HepG2 (cell line): Measurements from ENCODE around the gene IMPACT. TPM values are rescaled to one million over a fixed set of nuclear protein-coding genes. Genes with fewer than 3 reads are reported as not detected.

Experiments used
- ATAD3A ChIP-seq: sonication (generic); formaldehyde crosslinking; IDR thresholded peaks from 2 replicates; pipeline ENCODE4 v1.4.0; 2020; ENCODE audit warnings: missing genetic modification reagents
- BCL3 ChIP-seq: sonication (generic); formaldehyde crosslinking; IDR thresholded peaks from 2 replicates; pipeline ENCODE4 v1.5.1; 2020; ENCODE audit warnings: mild to moderate bottlenecking, missing genetic modification reagents, moderate library complexity
- CC2D1A ChIP-seq: sonication (generic); formaldehyde crosslinking; IDR thresholded peaks from 2 replicates; pipeline ENCODE4 v1.8.1; 2023; ENCODE audit warnings: mild to moderate bottlenecking, missing genetic modification reagents
- CREM ChIP-seq, 2 experiments: sonication (generic) in 1 of 2; formaldehyde crosslinking in 1 of 2; IDR thresholded peaks; 2 replicates each; pipeline versions ENCODE4 v1.4.0 to v1.6.1; 2016 to 2020; ENCODE audit warnings: antibody characterized with exemption in 1 of 2, mild to moderate bottlenecking in 1 of 2, missing genetic modification reagents in 1 of 2
- CSRNP1 ChIP-seq: sonication (generic); formaldehyde crosslinking; IDR thresholded peaks from 2 replicates; pipeline ENCODE4 v1.8.1; 2023; ENCODE audit warnings: mild to moderate bottlenecking, missing genetic modification reagents
- KDM5A ChIP-seq: fragments of 200-600 bp; sonication (generic); IDR thresholded peaks from 2 replicates; pipeline ENCODE4 v1.7.0; 2018; ENCODE audit warnings: antibody characterized with exemption, mild to moderate bottlenecking, low read length, borderline replicate concordance
- KLF12 ChIP-seq: sonication (generic); formaldehyde crosslinking; IDR thresholded peaks from 2 replicates; pipeline ENCODE4 v1.4.0; 2020; ENCODE audit warnings: missing genetic modification reagents, borderline replicate concordance
- MED1 ChIP-seq: sonication (generic); formaldehyde crosslinking; IDR thresholded peaks from 2 replicates; pipeline ENCODE4 v1.4.0; 2020; ENCODE audit warnings: missing genetic modification reagents
- MYC ChIP-seq: sonication (generic); formaldehyde crosslinking; IDR thresholded peaks from 2 replicates; pipeline ENCODE4 v1.9.0; 2021; ENCODE audit warnings: missing genetic modification reagents, borderline replicate concordance
- RARA ChIP-seq: IDR thresholded peaks from 2 replicates; pipeline ENCODE4 v1.6.1; 2016; ENCODE audit warnings: missing genetic modification reagents, missing compliant biosample characterization
- RBAK ChIP-seq: sonication (generic); formaldehyde crosslinking; IDR thresholded peaks from 2 replicates; pipeline ENCODE4 v1.5.1; 2020; ENCODE audit warnings: mild to moderate bottlenecking, missing genetic modification reagents
- RCOR2 ChIP-seq: IDR thresholded peaks from 2 replicates; pipeline ENCODE4 v1.6.1; 2016; ENCODE audit warnings: missing biosample characterization, missing genetic modification reagents
- TEAD3 ChIP-seq: optimal IDR thresholded peaks from 2 replicates; pipeline ENCODE3; 2016; ENCODE audit warnings: borderline replicate concordance
- TGIF2 ChIP-seq: IDR thresholded peaks from 2 replicates; pipeline ENCODE4 v1.6.1; 2016; ENCODE audit warnings: control low read depth, missing compliant biosample characterization
- TOPORS ChIP-seq: sonication (generic); formaldehyde crosslinking; IDR thresholded peaks from 2 replicates; pipeline ENCODE4 v1.8.0; 2023; ENCODE audit warnings: mild to moderate bottlenecking, missing genetic modification reagents
- ZBTB38 ChIP-seq: sonication (generic); formaldehyde crosslinking; IDR thresholded peaks from 2 replicates; pipeline ENCODE4 v1.5.1; 2020; ENCODE audit warnings: mild to moderate bottlenecking, missing genetic modification reagents
- ZMYM3 ChIP-seq: sonication (generic); formaldehyde crosslinking; IDR thresholded peaks from 2 replicates; pipeline ENCODE4 v1.5.1; 2020; ENCODE audit warnings: mild to moderate bottlenecking, missing genetic modification reagents
- ZNF124 ChIP-seq: sonication (generic); formaldehyde crosslinking; IDR thresholded peaks from 2 replicates; pipeline ENCODE4 v1.4.0; 2020; ENCODE audit warnings: missing genetic modification reagents
- ZNF333 ChIP-seq: sonication (generic); formaldehyde crosslinking; IDR thresholded peaks from 2 replicates; pipeline ENCODE4 v1.4.0; 2020; ENCODE audit warnings: mild to moderate bottlenecking, missing genetic modification reagents, borderline replicate concordance
- ZNF335 ChIP-seq: sonication (generic); formaldehyde crosslinking; IDR thresholded peaks from 2 replicates; pipeline ENCODE4 v1.4.0; 2020; ENCODE audit warnings: missing genetic modification reagents
- ZNF501 ChIP-seq: sonication (generic); formaldehyde crosslinking; IDR thresholded peaks from 2 replicates; pipeline ENCODE4 v1.5.1; 2020; ENCODE audit warnings: mild to moderate bottlenecking, moderate library complexity, missing genetic modification reagents
- ZNF552 ChIP-seq: sonication (generic); formaldehyde crosslinking; IDR thresholded peaks from 2 replicates; pipeline ENCODE4 v1.9.0; 2022; ENCODE audit warnings: missing genetic modification reagents, mild to moderate bottlenecking, borderline replicate concordance
- ZNF616 ChIP-seq: sonication (generic); formaldehyde crosslinking; IDR thresholded peaks from 2 replicates; pipeline ENCODE4 v1.5.0; 2020; ENCODE audit warnings: low read depth, mild to moderate bottlenecking, missing genetic modification reagents
- ZNF660 ChIP-seq: sonication (generic); formaldehyde crosslinking; IDR thresholded peaks from 2 replicates; pipeline ENCODE4 v1.5.1; 2020; ENCODE audit warnings: mild to moderate bottlenecking, low read depth, missing genetic modification reagents, borderline replicate concordance
- ZNF713 ChIP-seq: sonication (generic); formaldehyde crosslinking; IDR thresholded peaks from 2 replicates; pipeline ENCODE4 v1.4.0; 2020; ENCODE audit warnings: mild to moderate bottlenecking, missing genetic modification reagents
- polyA plus RNA-seq, 8 experiments: library from polyadenylated mRNA; depleted of rRNA in 3 of 8; stranded (reverse) in 7 of 8; unstranded in 1 of 8; fragments of >200 nt; fragmentation: Illumina TruSeq in 4 of 8; extraction: Trizol in 4 of 8; gene quantifications; 2 replicates each; pipeline versions ENCODE4 v1.2.1 to v1.2.3, GENCODE V29; 2011 to 2016; ENCODE audit warnings: low read depth in 4 of 8, missing spikeins in 1 of 8, mixed read lengths in 1 of 8; ENCODE audit not compliant: insufficient read depth in 1 of 8
- total RNA-seq, 5 experiments: library from RNA; depleted of rRNA; stranded (reverse); fragments of >200 nt; fragmentation: Illumina TruSeq; extraction: Trizol; gene quantifications; 2 replicates each; pipeline ENCODE4 v1.2.3, GENCODE V29; 2016; ENCODE audit warnings: low read depth in 1 of 5
- TF ChIP-seq, protein P1 (sequence below): IDR thresholded peaks from 2 replicates; pipeline ENCODE4 v1.6.1; 2016; ENCODE audit warnings: mild to moderate bottlenecking

The IMPACT gene
- total and polyA plus RNA-seq, 2 of the 13 experiments (the other 11 are each of a cell fraction or from before 2014, with no cell fraction given), result 5.0 to 7.7 TPM

DNA sequence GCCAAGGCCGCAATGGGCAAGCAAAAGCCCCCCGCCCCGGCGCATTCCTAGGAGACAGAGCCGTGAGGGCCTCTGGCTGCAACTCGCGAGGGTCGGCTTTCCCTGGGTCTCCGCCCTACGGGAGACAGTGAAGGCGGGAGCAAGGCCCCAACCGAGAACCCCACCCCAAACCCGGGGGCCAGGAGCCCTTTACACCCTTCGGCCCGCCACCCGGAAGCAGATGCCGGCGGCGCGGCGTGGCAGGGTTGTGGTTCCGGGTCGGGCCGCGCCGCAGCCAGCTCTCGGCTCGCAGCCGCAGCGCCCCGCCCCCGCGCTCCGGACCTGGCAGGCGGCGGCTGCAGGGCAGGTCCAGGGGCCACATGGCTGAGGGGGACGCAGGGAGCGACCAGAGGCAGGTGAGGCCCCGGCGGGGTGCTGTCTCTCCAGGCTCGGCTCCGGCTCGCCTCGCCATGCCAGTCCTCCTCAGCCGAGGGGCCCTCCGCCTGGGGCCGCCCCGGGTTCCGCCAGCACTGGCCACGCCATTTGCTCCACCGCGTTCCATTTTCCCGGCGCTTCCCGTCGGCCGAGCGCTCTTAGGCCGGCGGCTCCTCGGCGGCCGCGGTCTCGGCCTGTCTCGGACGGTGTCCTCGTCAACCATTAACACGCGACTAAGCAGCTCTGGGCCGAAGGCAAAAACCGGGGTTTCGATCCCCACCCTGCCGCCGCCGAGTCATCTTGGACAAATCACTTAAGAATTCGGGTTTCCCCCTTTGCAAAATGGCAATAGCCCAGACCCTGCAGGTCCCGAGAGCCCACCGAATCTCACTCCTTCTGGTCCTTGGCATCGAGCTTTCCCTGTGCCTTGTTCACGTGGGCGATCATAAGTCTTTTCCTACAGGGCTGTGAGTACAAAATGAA is at the start of gene IMPACT (continued):
- TF ChIP-seq BCL3 (CRISPR knock-in tag) (no peak; the same call in 1 of the 2 replicates), ZNF660 (CRISPR knock-in tag) (no peak), CREM (IDR thresholded peaks at IDR 0.05) (no peak), CREM (CRISPR knock-in tag; IDR thresholded peaks at IDR 0.05) (no peak), ZNF333 (CRISPR knock-in tag) (no peak), MED1 (no peak; the same call in 1 of the 2 replicates), RCOR2 (CRISPR knock-in tag) (no peak), KDM5A (no peak), RARA (no peak), ZNF124 (CRISPR knock-in tag) (no peak; the same call in 1 of the 2 replicates), TGIF2 (CRISPR knock-in tag) (no peak; the same call in 1 of the 2 replicates), ZBTB38 (CRISPR knock-in tag) (no peak), KLF12 (CRISPR knock-in tag) (peak; percentile 26; the same call in 1 of the 2 replicates), RBAK (CRISPR knock-in tag) (no peak), TOPORS (no peak), TEAD3 (CRISPR knock-in tag) (no peak), ZNF501 (CRISPR knock-in tag) (peak; percentile 19; the same call in 1 of the 2 replicates), ZNF335 (CRISPR knock-in tag) (no peak), ZNF713 (no peak), ZNF616 (CRISPR knock-in tag) (no peak), ZMYM3 (CRISPR knock-in tag) (no peak), MYC (peak; percentile 82; the same call in 1 of the 2 replicates), CC2D1A (CRISPR knock-in tag) (no peak), ATAD3A (CRISPR knock-in tag) (no peak), CSRNP1 (CRISPR knock-in tag) (0 out of 2 replicates have a peak, but pooled peaks have one; percentile 27), ZNF552 (CRISPR knock-in tag) (no peak)
- TF ChIP-seq, protein P1, sequence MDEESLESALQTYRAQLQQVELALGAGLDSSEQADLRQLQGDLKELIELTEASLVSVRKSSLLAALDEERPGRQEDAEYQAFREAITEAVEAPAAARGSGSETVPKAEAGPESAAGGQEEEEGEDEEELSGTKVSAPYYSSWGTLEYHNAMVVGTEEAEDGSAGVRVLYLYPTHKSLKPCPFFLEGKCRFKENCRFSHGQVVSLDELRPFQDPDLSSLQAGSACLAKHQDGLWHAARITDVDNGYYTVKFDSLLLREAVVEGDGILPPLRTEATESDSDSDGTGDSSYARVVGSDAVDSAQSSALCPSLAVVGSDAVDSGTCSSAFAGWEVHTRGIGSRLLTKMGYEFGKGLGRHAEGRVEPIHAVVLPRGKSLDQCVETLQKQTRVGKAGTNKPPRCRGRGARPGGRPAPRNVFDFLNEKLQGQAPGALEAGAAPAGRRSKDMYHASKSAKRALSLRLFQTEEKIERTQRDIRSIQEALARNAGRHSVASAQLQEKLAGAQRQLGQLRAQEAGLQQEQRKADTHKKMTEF (CRISPR knock-in tag), result no peak; the same call in 1 of the 2 replicates
